OCI-LY1 (cell line): ENCODE results near the gene SLC41A1.

Experiments
- H2AFZ ChIP-seq: fragments of 200-600 bp; sonication (generic), shearing (Covaris generic); 2 replicates; pipeline ENCODE4 v1.6.0; 2014; ENCODE audit warnings: antibody characterized with exemption, mild to moderate bottlenecking, low read length
- H3F3A ChIP-seq: fragments of 200-600 bp; sonication (generic), shearing (Covaris generic); 2 replicates; pipeline ENCODE4 v1.6.0; 2014; ENCODE audit warnings: mild to moderate bottlenecking, antibody characterized with exemption, low read length, moderate library complexity; ENCODE audit not compliant: insufficient read depth
- H3K27ac ChIP-seq: fragments of 200-600 bp; sonication (generic); 2 replicates; pipeline ENCODE4 v1.5.1; 2014; ENCODE audit warnings: low read length, mixed run types, mild to moderate bottlenecking, low read depth; ENCODE audit not compliant: poor library complexity, severe bottlenecking
- H3K27me3 ChIP-seq: fragments of 200-600 bp; sonication (generic); 2 replicates; pipeline ENCODE4 v1.6.0; 2014; ENCODE audit warnings: antibody characterized with exemption, mild to moderate bottlenecking, low read length, moderate library complexity; ENCODE audit not compliant: insufficient read depth
- H3K36me3 ChIP-seq: fragments of 200-600 bp; sonication (generic); 2 replicates; pipeline ENCODE4 v1.6.1; 2014; ENCODE audit warnings: mild to moderate bottlenecking, antibody characterized with exemption, low read length, moderate library complexity, mixed read lengths; ENCODE audit not compliant: insufficient read depth
- H3K4me1 ChIP-seq: fragments of 200-600 bp; sonication (generic); 2 replicates; pipeline ENCODE4 v1.5.1; 2014; ENCODE audit warnings: mild to moderate bottlenecking, low read length, moderate library complexity; ENCODE audit not compliant: insufficient read depth, severe bottlenecking
- H3K4me2 ChIP-seq: fragments of 200-600 bp; sonication (generic), shearing (Covaris generic); 2 replicates; pipeline ENCODE4 v1.6.1; 2014; ENCODE audit warnings: low read length
- H3K4me3 ChIP-seq: fragments of 200-600 bp; sonication (generic); 2 replicates; pipeline ENCODE4 v1.5.1; 2014; ENCODE audit warnings: low read length, low read depth, mild to moderate bottlenecking, mixed read lengths; ENCODE audit not compliant: poor library complexity, severe bottlenecking
- H3K79me2 ChIP-seq: fragments of 200-600 bp; shearing (Covaris generic); 2 replicates; pipeline ENCODE4 v1.6.1; 2016; ENCODE audit warnings: mixed run types, low read length, mixed read lengths; ENCODE audit not compliant: insufficient read depth
- H3K9ac ChIP-seq: fragments of 200-600 bp; sonication (generic), shearing (Covaris generic); 2 replicates; pipeline ENCODE4 v1.6.1; 2014; ENCODE audit warnings: mild to moderate bottlenecking, low read length, mixed read lengths
- H3K9me2 ChIP-seq: fragments of 200-600 bp; sonication (generic), shearing (Covaris generic); 2 replicates; pipeline ENCODE4 v1.6.1; 2014; ENCODE audit warnings: low read depth, mild to moderate bottlenecking, low read length, mixed read lengths
- H3K9me3 ChIP-seq: fragments of 200-600 bp; shearing (Covaris generic); 2 replicates; pipeline ENCODE4 v1.6.1; 2014; ENCODE audit warnings: low read length, mixed read lengths
- H4K20me1 ChIP-seq: fragments of 200-600 bp; sonication (generic), shearing (Covaris generic); 2 replicates; pipeline ENCODE4 v1.6.0; 2016; ENCODE audit warnings: mild to moderate bottlenecking, low read length; ENCODE audit not compliant: insufficient read depth
- EZH2 ChIP-seq: fragments of 200-600 bp; sonication (generic), shearing (Covaris generic); IDR thresholded peaks from 2 replicates; pipeline ENCODE4 v1.8.0; 2017; ENCODE audit warnings: borderline replicate concordance, mixed run types, mild to moderate bottlenecking, antibody characterized with exemption, low read length, moderate library complexity, mixed read lengths
- TF ChIP-seq, protein P1 (sequence below): fragments of 200-600 bp; sonication (generic), shearing (Covaris generic); IDR thresholded peaks from 2 replicates; pipeline ENCODE4 v1.5.1; 2017; ENCODE audit warnings: mild to moderate bottlenecking, antibody characterized with exemption, low read length, moderate library complexity, mixed read lengths

Gene SLC41A1

DNA sequence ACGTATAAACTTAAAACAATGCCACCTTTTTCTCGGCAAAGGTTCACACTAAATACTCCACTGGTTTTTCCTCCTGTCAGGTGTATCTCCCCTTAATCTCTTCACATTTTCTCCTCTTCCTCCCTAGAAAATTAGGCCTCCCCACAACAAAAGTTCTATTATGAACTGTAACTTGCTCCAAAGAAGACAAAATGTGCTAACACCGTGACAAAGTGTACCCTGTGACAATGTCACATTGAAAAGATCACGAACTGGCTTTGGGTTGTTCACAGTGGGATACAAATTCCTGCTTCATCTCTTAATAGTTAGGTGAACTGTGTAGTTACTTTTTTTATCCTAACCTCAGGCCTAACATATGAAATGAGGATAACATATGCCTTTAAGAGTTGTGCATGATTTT lies 69.0 kb downstream of the SLC41A1 start:
- Histone ChIP-seq H3K4me2 (peak overlapping the region; percentile 41), H3K36me3 (peaks cover 65% of the 10 kb centered on the region)
- TF ChIP-seq EZH2: no peak
- TF ChIP-seq, protein P1, sequence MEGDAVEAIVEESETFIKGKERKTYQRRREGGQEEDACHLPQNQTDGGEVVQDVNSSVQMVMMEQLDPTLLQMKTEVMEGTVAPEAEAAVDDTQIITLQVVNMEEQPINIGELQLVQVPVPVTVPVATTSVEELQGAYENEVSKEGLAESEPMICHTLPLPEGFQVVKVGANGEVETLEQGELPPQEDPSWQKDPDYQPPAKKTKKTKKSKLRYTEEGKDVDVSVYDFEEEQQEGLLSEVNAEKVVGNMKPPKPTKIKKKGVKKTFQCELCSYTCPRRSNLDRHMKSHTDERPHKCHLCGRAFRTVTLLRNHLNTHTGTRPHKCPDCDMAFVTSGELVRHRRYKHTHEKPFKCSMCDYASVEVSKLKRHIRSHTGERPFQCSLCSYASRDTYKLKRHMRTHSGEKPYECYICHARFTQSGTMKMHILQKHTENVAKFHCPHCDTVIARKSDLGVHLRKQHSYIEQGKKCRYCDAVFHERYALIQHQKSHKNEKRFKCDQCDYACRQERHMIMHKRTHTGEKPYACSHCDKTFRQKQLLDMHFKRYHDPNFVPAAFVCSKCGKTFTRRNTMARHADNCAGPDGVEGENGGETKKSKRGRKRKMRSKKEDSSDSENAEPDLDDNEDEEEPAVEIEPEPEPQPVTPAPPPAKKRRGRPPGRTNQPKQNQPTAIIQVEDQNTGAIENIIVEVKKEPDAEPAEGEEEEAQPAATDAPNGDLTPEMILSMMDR: no peak

DNA sequence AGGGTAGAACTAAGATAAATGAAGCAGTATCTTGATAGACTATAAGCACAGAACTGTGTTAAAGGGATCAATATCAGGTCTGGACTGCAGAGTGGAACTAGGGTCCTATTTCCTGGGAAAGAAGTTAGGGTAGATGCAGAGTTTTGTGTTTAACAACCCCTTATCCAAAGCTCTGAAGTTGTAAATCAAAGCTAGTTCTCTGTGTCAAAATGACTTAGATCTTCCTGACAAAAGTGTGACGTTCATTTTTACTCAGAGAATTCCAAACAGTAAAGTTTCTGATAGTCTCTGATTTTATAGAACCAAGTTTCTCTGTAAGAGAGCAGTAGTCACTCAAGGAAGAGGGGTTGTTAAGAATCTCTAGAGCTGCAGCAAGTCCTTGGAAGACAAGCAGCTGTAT lies 71.3 kb downstream of the SLC41A1 start:
- Histone ChIP-seq H3F3A (no peaks in the 10 kb centered on the region), H3K27me3 (no peaks in the 10 kb centered on the region), H3K9ac (no peak overlapping the region), H3K9me2 (no peaks in the 10 kb centered on the region), H3K4me1 (peaks cover 45% of the 10 kb centered on the region), H3K36me3 (peaks cover 56% of the 10 kb centered on the region), H3K4me2 (no peak overlapping the region), H3K4me3 (no peak overlapping the region), H3K9me3 (no peaks in the 10 kb centered on the region), H3K79me2 (peaks cover 95% of the 10 kb centered on the region), H2AFZ (no peak overlapping the region), H4K20me1 (no peaks in the 10 kb centered on the region), H3K27ac (peak overlapping the region; percentile 22)
- TF ChIP-seq, protein P1: no peak
- no peak for TF ChIP-seq EZH2

More for the DNA sequence above, 69.0 kb downstream of the SLC41A1 start:
- Histone ChIP-seq H2AFZ (no peak overlapping the region), H3K9me3 (no peaks in the 10 kb centered on the region), H3F3A (no peaks in the 10 kb centered on the region), H3K27ac (peak overlapping the region; percentile 9), H4K20me1 (peaks cover 4% of the 10 kb centered on the region), H3K79me2 (peaks cover 95% of the 10 kb centered on the region), H3K4me3 (no peak overlapping the region), H3K4me1 (peaks cover 65% of the 10 kb centered on the region), H3K9ac (no peak overlapping the region), H3K27me3 (no peaks in the 10 kb centered on the region), H3K9me2 (no peaks in the 10 kb centered on the region)

DNA sequence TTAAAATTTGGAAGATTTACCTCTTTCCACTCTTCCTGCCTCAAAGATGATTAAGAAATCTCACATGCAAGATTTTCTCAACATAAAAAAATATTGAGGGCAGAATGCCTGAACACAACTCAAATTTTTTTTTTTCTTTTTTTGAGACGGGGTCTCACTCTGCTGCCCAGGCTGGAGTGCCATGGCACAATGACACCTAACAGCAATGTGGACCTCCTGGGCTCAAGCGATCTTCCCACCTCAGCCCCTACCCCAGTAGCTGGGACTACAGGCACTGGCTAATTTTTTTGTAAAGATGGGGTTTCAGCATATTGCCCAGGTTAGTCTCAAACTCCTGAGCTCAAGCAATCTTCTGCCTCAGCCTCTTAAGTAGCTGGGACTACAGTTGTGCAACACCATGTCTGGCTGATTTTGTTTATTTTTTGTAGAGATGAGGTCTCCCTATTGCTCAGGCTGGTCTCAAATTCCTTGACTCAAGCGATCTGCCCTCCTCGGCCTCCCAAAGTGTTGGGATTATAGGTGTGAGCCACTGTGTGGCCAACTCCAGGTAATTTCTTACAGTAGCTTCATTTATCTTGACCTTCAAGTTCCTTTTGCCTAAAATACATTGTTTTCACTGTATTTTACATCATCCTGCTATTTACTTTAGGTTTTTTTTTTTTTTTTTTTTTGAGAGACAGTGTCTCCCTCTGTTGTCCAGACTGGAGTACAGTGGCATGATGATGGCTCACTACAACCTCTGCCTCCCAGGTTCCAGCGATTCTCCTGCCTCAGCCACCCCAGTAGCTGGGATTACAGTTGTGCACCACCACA lies 73.4 kb downstream of the SLC41A1 start:
- Histone ChIP-seq H3K4me2 (no peak overlapping the region), H3K4me1 (peaks cover 24% of the 10 kb centered on the region), H3K9ac (no peak overlapping the region), H3K4me3 (no peak overlapping the region), H3K36me3 (peaks cover 53% of the 10 kb centered on the region), H3K79me2 (peaks cover 94% of the 10 kb centered on the region), H3F3A (no peaks in the 10 kb centered on the region), H3K27me3 (no peaks in the 10 kb centered on the region), H3K27ac (no peak overlapping the region), H2AFZ (no peak overlapping the region), H4K20me1 (no peaks in the 10 kb centered on the region), H3K9me2 (no peaks in the 10 kb centered on the region), H3K9me3 (no peaks in the 10 kb centered on the region)
- TF ChIP-seq EZH2: no peak
- TF ChIP-seq, protein P1: no peak; the same call in 1 of the 2 replicates
